Measurements from ENCODE around the gene PMF1. TPM values are rescaled to one million over a fixed set of nuclear protein-coding genes. Genes with fewer than 3 reads are reported as not detected.

Gene PMF1
- polyA plus RNA-seq, 2 of the 4 experiments (the other 2 are of a cell fraction), result 59.8 to 63.9 TPM

DNA sequence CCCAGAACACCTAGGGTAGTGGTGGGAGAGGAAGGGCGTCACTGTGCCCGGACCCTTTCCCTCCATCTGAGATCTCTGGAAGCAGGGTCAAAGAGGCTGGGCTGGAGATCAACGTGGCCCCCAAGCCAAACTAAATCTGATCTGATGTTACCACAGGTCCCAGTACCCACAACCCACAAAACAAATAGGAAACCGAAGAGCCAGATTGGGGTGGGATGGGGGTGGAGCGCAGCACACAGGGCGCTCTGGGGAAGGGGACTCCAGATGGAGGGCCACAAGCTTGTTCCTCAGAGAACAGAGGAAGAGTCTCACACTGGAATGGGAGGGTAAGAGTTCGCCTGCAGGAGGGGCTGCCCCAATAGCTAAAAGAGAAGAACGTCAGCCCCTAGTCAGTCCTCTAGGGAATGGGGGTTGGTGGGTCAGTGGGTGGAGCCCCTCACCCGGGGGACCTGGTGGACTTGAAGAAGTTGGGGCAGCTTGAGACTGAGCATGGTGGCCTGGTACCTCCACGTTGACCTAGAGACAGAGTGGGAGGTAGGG lies 33.5 kb downstream of the PMF1 start:
- DNase-seq (ENCODE audit: low read depth in 1 of 2, low spot score in 1 of 2) (no peak), FAIRE-seq (no peak), ATAC-seq (no peak)
- TF ChIP-seq NPAS2 (CRISPR knock-in tag; IDR thresholded peaks at IDR 0.05; ENCODE audit: borderline replicate concordance) (no peak), ZC3H11A (IDR thresholded peaks at IDR 0.05) (no peak), NR3C1 (IDR thresholded peaks at IDR 0.05) (no peak), ZFP36 (IDR thresholded peaks at IDR 0.05; ENCODE audit: borderline replicate concordance, partially characterized antibody) (no peak), SREBF2 (IDR thresholded peaks at IDR 0.05) (no peak), ZNF302 (CRISPR knock-in tag; IDR thresholded peaks at IDR 0.05) (no peak), FOXS1 (CRISPR knock-in tag; IDR thresholded peaks at IDR 0.05) (no peak), HDAC2 (IDR thresholded peaks at IDR 0.05) (no peak), CHD2 (IDR thresholded peaks at IDR 0.05; ENCODE audit: low read length, partially characterized antibody) (no peak), CBX8 (IDR thresholded peaks at IDR 0.05) (no peak), BHLHE40 (IDR thresholded peaks at IDR 0.05; ENCODE audit: low read depth, low read length) (no peak), HOXA7 (CRISPR knock-in tag; IDR thresholded peaks at IDR 0.05) (no peak), GATA3 (IDR thresholded peaks at IDR 0.05; ENCODE audit: borderline replicate concordance) (no peak), PHF8 (IDR thresholded peaks at IDR 0.05; ENCODE audit: borderline replicate concordance, low read depth) (no peak), MAZ (IDR thresholded peaks at IDR 0.05; ENCODE audit: borderline replicate concordance, low read depth, low read length) (no peak), RFX5 (IDR thresholded peaks at IDR 0.05) (no peak), MYC (IDR thresholded peaks at IDR 0.05; ENCODE audit: borderline replicate concordance, low read length) (no peak), ESRRA (IDR thresholded peaks at IDR 0.05; ENCODE audit: borderline replicate concordance, low read length) (no peak)
- TF ChIP-seq, protein P1, sequence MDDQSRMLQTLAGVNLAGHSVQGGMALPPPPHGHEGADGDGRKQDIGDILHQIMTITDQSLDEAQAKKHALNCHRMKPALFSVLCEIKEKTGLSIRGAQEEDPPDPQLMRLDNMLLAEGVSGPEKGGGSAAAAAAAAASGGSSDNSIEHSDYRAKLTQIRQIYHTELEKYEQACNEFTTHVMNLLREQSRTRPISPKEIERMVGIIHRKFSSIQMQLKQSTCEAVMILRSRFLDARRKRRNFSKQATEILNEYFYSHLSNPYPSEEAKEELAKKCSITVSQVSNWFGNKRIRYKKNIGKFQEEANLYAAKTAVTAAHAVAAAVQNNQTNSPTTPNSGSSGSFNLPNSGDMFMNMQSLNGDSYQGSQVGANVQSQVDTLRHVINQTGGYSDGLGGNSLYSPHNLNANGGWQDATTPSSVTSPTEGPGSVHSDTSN (IDR thresholded peaks at IDR 0.05), result no peak
- POLR2A ChIA-PET, result no interaction called here
- peaks cover 12% of the 10 kb centered on the region for H3K4me1 ChIP-seq
- no peak overlapping the region for H3K4me2 ChIP-seq
- 67% methylated on average over 10 of the region's 10 CpGs for WGBS (ENCODE audit: missing lambda C conversion rate)
- CTCF ChIA-PET, result interaction anchor here (0.7 to 1.7 kb wide), 8 partner anchors 9 to 150 kb away, joined by 3 to 5 read pairs (median 3); partner anchors contain the start of gene PMF1
- no peak overlapping the region for H3K4me3 ChIP-seq
- no peak overlapping the region for H3K27ac ChIP-seq
- H3K9me3 ChIP-seq, result no peaks in the 10 kb centered on the region

DNA sequence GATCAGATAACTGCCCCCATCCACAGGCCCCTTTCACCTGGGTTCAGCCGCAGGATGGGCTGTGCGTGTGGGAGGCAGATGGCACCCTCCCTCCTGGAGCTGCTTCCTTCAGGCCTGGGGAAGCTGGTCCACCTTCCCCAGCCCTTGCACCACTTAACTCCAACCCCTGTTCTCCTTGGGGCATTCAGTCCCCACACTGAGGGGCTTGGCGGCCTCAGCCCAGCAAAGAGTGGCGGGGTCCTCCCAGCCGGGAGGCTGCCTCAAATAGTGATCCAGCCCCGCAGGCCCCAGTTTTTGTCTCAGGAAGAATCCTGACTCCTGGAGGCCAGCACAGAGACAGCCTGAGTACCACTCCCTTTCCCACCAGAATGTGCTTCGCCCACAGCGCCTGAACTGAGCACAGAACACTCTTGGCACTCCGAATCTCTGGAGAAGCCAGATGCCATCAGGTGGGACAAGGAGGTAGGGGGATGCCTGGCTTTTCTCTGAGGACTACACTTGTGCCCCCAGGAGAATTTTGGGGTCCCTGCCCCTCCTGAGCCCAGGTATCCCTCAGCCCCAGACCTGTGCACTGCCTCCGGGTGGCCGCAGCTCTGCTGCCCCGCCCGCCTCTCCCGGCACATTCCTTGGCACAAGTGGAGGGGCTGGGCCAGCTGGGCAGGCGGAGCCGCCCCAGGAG lies 34.1 kb downstream of the PMF1 start:
- H3K4me1 ChIP-seq, result peaks cover 12% of the 10 kb centered on the region
- no peak overlapping the region for H3K27ac ChIP-seq
- H3K9me3 ChIP-seq, result no peaks in the 10 kb centered on the region
- ChIA-PET POLR2A (no interaction called here), CTCF (interaction anchor here (1.2 to 3.1 kb wide), 4 partner anchors 10 to 23 kb away, joined by 3 to 17 read pairs (median 4); no protein-coding TSS in a partner anchor)
- peak overlapping the region; percentile 10; the same call in 1 of the 3 replicates for H3K4me2 ChIP-seq
- DNase-seq (ENCODE audit: low read depth in 1 of 2, low spot score in 1 of 2) (no peak), ATAC-seq (peak in 1 of 2 experiments; percentile 12; a peak in 3 of 6 replicates), FAIRE-seq (no peak)
- H3K4me3 ChIP-seq, result no peak overlapping the region
- TF ChIP-seq RARB (CRISPR knock-in tag; IDR thresholded peaks at IDR 0.05) (no peak), RFX5 (IDR thresholded peaks at IDR 0.05) (no peak), EP300 (IDR thresholded peaks at IDR 0.05) (no peak), CHD4 (IDR thresholded peaks at IDR 0.05; ENCODE audit: borderline replicate concordance) (no peak)
- TF ChIP-seq, protein P2, sequence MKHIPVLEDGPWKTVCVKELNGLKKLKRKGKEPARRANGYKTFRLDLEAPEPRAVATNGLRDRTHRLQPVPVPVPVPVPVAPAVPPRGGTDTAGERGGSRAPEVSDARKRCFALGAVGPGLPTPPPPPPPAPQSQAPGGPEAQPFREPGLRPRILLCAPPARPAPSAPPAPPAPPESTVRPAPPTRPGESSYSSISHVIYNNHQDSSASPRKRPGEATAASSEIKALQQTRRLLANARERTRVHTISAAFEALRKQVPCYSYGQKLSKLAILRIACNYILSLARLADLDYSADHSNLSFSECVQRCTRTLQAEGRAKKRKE (CRISPR knock-in tag; IDR thresholded peaks at IDR 0.05; ENCODE audit: low read depth), result no peak
- TF ChIP-seq, protein P3, sequence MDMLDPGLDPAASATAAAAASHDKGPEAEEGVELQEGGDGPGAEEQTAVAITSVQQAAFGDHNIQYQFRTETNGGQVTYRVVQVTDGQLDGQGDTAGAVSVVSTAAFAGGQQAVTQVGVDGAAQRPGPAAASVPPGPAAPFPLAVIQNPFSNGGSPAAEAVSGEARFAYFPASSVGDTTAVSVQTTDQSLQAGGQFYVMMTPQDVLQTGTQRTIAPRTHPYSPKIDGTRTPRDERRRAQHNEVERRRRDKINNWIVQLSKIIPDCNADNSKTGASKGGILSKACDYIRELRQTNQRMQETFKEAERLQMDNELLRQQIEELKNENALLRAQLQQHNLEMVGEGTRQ (IDR thresholded peaks at IDR 0.05), result no peak
- TF ChIP-seq, protein P4, sequence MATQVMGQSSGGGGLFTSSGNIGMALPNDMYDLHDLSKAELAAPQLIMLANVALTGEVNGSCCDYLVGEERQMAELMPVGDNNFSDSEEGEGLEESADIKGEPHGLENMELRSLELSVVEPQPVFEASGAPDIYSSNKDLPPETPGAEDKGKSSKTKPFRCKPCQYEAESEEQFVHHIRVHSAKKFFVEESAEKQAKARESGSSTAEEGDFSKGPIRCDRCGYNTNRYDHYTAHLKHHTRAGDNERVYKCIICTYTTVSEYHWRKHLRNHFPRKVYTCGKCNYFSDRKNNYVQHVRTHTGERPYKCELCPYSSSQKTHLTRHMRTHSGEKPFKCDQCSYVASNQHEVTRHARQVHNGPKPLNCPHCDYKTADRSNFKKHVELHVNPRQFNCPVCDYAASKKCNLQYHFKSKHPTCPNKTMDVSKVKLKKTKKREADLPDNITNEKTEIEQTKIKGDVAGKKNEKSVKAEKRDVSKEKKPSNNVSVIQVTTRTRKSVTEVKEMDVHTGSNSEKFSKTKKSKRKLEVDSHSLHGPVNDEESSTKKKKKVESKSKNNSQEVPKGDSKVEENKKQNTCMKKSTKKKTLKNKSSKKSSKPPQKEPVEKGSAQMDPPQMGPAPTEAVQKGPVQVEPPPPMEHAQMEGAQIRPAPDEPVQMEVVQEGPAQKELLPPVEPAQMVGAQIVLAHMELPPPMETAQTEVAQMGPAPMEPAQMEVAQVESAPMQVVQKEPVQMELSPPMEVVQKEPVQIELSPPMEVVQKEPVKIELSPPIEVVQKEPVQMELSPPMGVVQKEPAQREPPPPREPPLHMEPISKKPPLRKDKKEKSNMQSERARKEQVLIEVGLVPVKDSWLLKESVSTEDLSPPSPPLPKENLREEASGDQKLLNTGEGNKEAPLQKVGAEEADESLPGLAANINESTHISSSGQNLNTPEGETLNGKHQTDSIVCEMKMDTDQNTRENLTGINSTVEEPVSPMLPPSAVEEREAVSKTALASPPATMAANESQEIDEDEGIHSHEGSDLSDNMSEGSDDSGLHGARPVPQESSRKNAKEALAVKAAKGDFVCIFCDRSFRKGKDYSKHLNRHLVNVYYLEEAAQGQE (IDR thresholded peaks at IDR 0.05), result no peak
- TF ChIP-seq, protein P5, sequence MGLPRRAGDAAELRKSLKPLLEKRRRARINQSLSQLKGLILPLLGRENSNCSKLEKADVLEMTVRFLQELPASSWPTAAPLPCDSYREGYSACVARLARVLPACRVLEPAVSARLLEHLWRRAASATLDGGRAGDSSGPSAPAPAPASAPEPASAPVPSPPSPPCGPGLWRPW (IDR thresholded peaks at IDR 0.05), result no peak
- 81% methylated on average over 15 of the region's 16 CpGs for WGBS (ENCODE audit: missing lambda C conversion rate)

All from A549 (cell line).